Gastrocnemius medialis (tissue), 4 donors: ENCODE measurements around the gene STAC2. TPM values are rescaled to one million over a fixed set of nuclear protein-coding genes. Genes with fewer than 3 reads are reported as not detected.
A peak's percentile ranks its signal among the peaks of the same experiment; 100 is the strongest.

Experiments
- ATAC-seq, 2 donors: fragments of 150-250 bp; one replicate each; pipeline ENCODE4 v1.9.1; 2016
- DNase-seq, 2 donors: peaks; one replicate each; pipeline ENCODE4 v3.0.0-alpha.2; 2019
- H3K27ac ChIP-seq, 4 donors: fragments of 200-600 bp; sonication (generic); 1 replicate in 1 of 4; 2 replicates in 3 of 4; pipeline ENCODE4 v1.5.1; 2016 to 2018; ENCODE audit warnings: mild to moderate bottlenecking in 2 of 4, moderate library complexity in 1 of 4
- H3K27me3 ChIP-seq, 3 donors: fragments of 200-600 bp; sonication (generic) in 2 of 3; 1 replicate in 1 of 3; 2 replicates in 2 of 3; pipeline versions ENCODE4 v1.5.1 to v1.6.0; 2016 to 2019; ENCODE audit warnings: mild to moderate bottlenecking in 1 of 3, moderate library complexity in 1 of 3
- H3K36me3 ChIP-seq, 2 donors: fragments of 200-600 bp; sonication (generic) in 1 of 2; one replicate each; pipeline ENCODE4 v1.5.1; 2017 to 2018
- H3K4me1 ChIP-seq, 2 donors: fragments of 200-600 bp; sonication (generic) in 1 of 2; one replicate each; pipeline ENCODE4 v1.5.1; 2016 to 2017; ENCODE audit warnings: mild to moderate bottlenecking in 2 of 2
- H3K4me3 ChIP-seq, 4 donors: fragments of 200-600 bp; sonication (generic) in 3 of 4; 1 replicate in 1 of 4; 2 replicates in 3 of 4; pipeline ENCODE4 v1.5.1; 2016 to 2019; ENCODE audit warnings: mild to moderate bottlenecking in 2 of 4
- H3K9me3 ChIP-seq, 3 donors: fragments of 200-600 bp; sonication (generic) in 2 of 3; 1 replicate in 1 of 3; 2 replicates in 2 of 3; pipeline ENCODE4 v1.5.1; 2016 to 2019
- POLR2A ChIP-seq, 2 donors: fragments of 450-650 bp; IDR thresholded peaks; one replicate each; pipeline ENCODE4 v1.6.1; 2017; ENCODE audit warnings: antibody characterized with exemption in 2 of 2, mild to moderate bottlenecking in 2 of 2, moderate library complexity in 2 of 2
- in situ Hi-C, 4 donors: fragments of 200-750 bp; cut with MboI; loops; one replicate each; pipeline versions ENCODE4 v1.15.0 to v1.8.0; 2017; ENCODE audit warnings: low sequenced_read_pairs in 4 of 4
- intact Hi-C: fragments of 100-400 bp; cut with DNase I; formaldehyde crosslinking; loops from one replicate; pipeline ENCODE4 v1.15.1; 2023; ENCODE audit warnings: low total_unique reads
- total RNA-seq, 4 donors: library from RNA; depleted of rRNA; stranded (reverse); fragments of >200 nt; gene quantifications; one replicate each; pipeline versions ENCODE4 v1.1.0 to v1.2.3, GENCODE V29; 2016
- TF ChIP-seq, protein P1 (sequence below), 5 experiments: fragments of 450-650 bp in 3 of 5; fragments of 200-600 bp in 2 of 5; sonication (generic) in 2 of 5; IDR thresholded peaks in 4 of 5; conservative IDR thresholded peaks in 1 of 5; 1 replicate in 4 of 5; 2 replicates in 1 of 5; pipeline ENCODE4 v1.5.1; 2016 to 2019; ENCODE audit warnings: antibody characterized with exemption in 5 of 5, mild to moderate bottlenecking in 3 of 5, moderate library complexity in 3 of 5

The STAC2 gene
- total RNA-seq, 4 donors from 2014 or later = not detected

DNA sequence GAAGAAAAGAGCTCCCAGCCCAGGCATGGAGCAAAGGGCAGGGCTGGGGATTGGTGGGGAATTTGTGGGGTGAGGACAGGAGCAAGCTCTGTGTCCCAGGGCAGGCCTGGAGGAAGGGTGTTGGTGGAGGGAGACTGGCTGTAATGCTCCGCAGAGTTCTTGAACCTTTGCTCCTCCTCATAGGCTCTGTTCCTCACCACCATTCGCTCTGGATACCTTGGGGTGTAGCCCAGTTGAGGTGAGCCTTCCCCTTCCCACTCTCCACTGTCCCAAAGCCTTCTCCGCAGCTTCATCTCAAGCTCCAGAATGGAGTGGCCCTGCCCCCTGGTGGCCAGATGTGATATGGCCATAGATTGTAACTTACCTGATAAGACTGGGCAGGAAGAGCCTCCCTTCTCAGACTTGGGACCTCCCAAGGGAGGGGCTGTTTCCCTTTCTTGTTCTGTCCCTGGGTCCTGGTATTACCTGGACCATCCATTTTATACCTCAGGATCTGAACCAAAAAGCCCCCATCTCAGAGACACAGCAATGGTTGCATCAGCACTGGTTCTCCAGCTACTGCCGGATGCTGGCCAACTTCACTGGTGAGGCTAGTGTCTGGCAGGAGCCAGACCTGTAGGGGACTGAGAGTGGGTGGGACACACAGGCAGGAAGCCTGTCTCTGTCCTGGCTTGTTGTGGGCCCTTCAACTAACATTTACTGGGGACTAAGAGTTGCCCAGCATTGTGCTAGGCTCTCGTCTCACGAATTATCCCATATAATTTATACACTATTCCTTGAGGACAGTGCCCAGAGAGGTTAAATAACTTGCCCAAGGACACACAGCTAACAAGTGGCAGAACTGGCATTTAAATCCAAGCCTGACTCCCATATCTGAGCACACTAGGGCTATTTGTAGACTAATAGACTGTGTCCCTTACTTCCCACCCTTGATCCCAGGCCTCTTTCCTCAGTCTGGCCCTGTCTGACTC, 19.1 kb upstream of the STAC2 start:
- H3K4me1 ChIP-seq = peaks cover 0 to 6% of the 10 kb centered on the region in 2 donors
- ATAC-seq (peak; percentile 82 to 91), DNase-seq (peak; percentile 70 to 81)
- H3K9me3 ChIP-seq = no peaks in the 10 kb centered on the region
- intact Hi-C loops = loop anchor here (1.0 to 10.0 kb wide), 3 partner anchors 38 to 260 kb away; no protein-coding TSS in a partner anchor
- no peak overlapping the region for H3K27ac ChIP-seq
- in situ Hi-C loops = loop anchor here in 3 of 4 donors (5.0 to 10.0 kb wide), 2 partner anchors 38 to 80 kb away; partner anchors contain the start of gene ARL5C (in 1 of the 3)
- no peak overlapping the region for H3K4me3 ChIP-seq
- H3K27me3 ChIP-seq = no peaks in the 10 kb centered on the region
- H3K36me3 ChIP-seq = no peaks in the 10 kb centered on the region
- TF ChIP-seq, protein P1, sequence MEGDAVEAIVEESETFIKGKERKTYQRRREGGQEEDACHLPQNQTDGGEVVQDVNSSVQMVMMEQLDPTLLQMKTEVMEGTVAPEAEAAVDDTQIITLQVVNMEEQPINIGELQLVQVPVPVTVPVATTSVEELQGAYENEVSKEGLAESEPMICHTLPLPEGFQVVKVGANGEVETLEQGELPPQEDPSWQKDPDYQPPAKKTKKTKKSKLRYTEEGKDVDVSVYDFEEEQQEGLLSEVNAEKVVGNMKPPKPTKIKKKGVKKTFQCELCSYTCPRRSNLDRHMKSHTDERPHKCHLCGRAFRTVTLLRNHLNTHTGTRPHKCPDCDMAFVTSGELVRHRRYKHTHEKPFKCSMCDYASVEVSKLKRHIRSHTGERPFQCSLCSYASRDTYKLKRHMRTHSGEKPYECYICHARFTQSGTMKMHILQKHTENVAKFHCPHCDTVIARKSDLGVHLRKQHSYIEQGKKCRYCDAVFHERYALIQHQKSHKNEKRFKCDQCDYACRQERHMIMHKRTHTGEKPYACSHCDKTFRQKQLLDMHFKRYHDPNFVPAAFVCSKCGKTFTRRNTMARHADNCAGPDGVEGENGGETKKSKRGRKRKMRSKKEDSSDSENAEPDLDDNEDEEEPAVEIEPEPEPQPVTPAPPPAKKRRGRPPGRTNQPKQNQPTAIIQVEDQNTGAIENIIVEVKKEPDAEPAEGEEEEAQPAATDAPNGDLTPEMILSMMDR (IDR thresholded peaks at IDR 0.05 in 4 of 5, conservative IDR thresholded peaks at IDR 0.05 in 1 of 5) = peak; percentile 74 to 98 (median 95)
- no peak for TF ChIP-seq POLR2A (IDR thresholded peaks at IDR 0.05)

DNA sequence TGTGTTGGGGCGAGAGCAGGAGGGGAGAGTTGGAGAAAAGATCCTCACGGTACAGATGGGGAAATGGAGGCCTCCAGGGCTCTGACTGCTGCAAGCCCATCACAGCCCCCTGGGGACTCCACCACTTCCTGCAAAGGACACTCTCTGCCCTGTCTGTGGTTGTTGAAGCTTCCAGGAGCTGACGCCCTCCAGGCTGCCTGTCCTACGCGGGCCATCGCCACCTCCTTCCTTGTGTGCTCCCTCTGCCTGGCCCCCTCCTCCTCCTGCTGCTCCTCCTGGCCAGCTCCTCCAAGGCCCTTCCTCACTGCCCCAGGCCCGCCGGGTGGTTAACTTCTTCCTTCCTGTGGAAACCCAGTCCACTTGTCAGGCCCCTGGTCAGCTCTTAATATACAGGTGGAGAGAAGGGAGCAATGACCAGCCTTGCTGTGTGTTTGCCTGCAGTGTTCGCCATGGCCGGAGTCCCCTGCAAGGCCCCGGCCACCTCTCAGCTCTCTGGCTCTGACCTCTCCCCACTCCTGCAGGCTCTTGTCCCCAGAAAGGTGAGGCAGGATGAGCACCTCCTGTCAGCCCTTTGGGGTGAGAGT, 18.4 kb upstream of the STAC2 start:
- intact Hi-C loops (loop anchor here (1.0 to 10.0 kb wide), 3 partner anchors 37 to 259 kb away; no protein-coding TSS in a partner anchor), in situ Hi-C loops (loop anchor here in 2 of 4 donors (5.0 to 10.0 kb wide), 2 partner anchors 37 to 79 kb away; partner anchors contain the start of gene ARL5C (in 1 of the 2))
- peaks cover 0 to 6% of the 10 kb centered on the region in 2 donors for H3K4me1 ChIP-seq
- no peak overlapping the region for H3K4me3 ChIP-seq
- H3K36me3 ChIP-seq = no peaks in the 10 kb centered on the region
- ATAC-seq (peak in 1 of 2 donors; percentile 13), DNase-seq (no peak)
- no peaks in the 10 kb centered on the region for H3K9me3 ChIP-seq
- TF ChIP-seq, protein P1 (IDR thresholded peaks at IDR 0.05 in 4 of 5, conservative IDR thresholded peaks at IDR 0.05 in 1 of 5) = no peak
- no peak for TF ChIP-seq POLR2A (IDR thresholded peaks at IDR 0.05)
- no peak overlapping the region for H3K27ac ChIP-seq
- H3K27me3 ChIP-seq = no peaks in the 10 kb centered on the region

GRCh38 chr17:39243155-39243554, 17.4 kb upstream of the STAC2 start:
- DNase-seq (no peak), ATAC-seq (no peak)
- no peak for TF ChIP-seq POLR2A (IDR thresholded peaks at IDR 0.05)
- TF ChIP-seq, protein P1 (IDR thresholded peaks at IDR 0.05 in 4 of 5, conservative IDR thresholded peaks at IDR 0.05 in 1 of 5) = no peak
- Histone ChIP-seq H3K9me3 (no peaks in the 10 kb centered on the region), H3K4me3 (no peak overlapping the region), H3K4me1 (peaks cover 4 to 6% of the 10 kb centered on the region in 2 donors), H3K36me3 (no peaks in the 10 kb centered on the region), H3K27me3 (no peaks in the 10 kb centered on the region), H3K27ac (no peak overlapping the region)
- intact Hi-C loops (loop anchor here (10.0 kb wide), 1 partner anchor 258 kb away; no protein-coding TSS in a partner anchor), in situ Hi-C loops (loop anchor here in 2 of 4 donors (5.0 to 10.0 kb wide), 2 partner anchors 36 to 78 kb away; partner anchors contain the start of gene ARL5C (in 1 of the 2))

- H3K9me3 ChIP-seq = no peaks in the 10 kb centered on the region
- intact Hi-C loops (loop anchor here (10.0 kb wide), 1 partner anchor 256 kb away; no protein-coding TSS in a partner anchor), in situ Hi-C loops (loop anchor here in 2 of 4 donors (5.0 to 10.0 kb wide), 2 partner anchors 33 to 76 kb away; partner anchors contain the start of gene ARL5C (in 1 of the 2))
- TF ChIP-seq POLR2A (IDR thresholded peaks at IDR 0.05) = no peak
- TF ChIP-seq, protein P1 (IDR thresholded peaks at IDR 0.05 in 4 of 5, conservative IDR thresholded peaks at IDR 0.05 in 1 of 5) = no peak
- no peak overlapping the region for H3K27ac ChIP-seq
- H3K27me3 ChIP-seq = no peaks in the 10 kb centered on the region
- peaks cover 6 to 7% of the 10 kb centered on the region in 2 donors for H3K4me1 ChIP-seq
- DNase-seq (no peak), ATAC-seq (no peak)
- H3K36me3 ChIP-seq = no peaks in the 10 kb centered on the region
- no peak overlapping the region for H3K4me3 ChIP-seq
Observed at GRCh38 chr17:39240631-39241030, 14.9 kb upstream of the STAC2 start.
